Stimulated activated CD8-positive, alpha-beta memory T cell treated with anti-CD3 and anti-CD28 coated beads, Interleukin-7, amount 100 ng/mL, for 24 hours (primary cell): ENCODE data around the gene PTMA.

ENCODE experiments used
- DNase-seq: peaks from one replicate; pipeline ENCODE4 v3.0.0-alpha.2; 2020; ENCODE audit warnings: low read depth

Gene PTMA

GRCh38 chr2:231676243-231676642 is 32.1 kb upstream of the PTMA start:
- no peak for DNase-seq

GRCh38 chr2:231677632-231678104 is 30.7 kb upstream of the PTMA start:
- DNase-seq, result peak; percentile 69

GRCh38 chr2:231679908-231680284 is 28.4 kb upstream of the PTMA start:
- DNase-seq, result no peak

- no peak for DNase-seq
Observed at GRCh38 chr2:231680285-231680991, 27.9 kb upstream of the PTMA start.

- no peak for DNase-seq
Observed at GRCh38 chr2:231680992-231681852, 27.1 kb upstream of the PTMA start.

GRCh38 chr2:231682603-231683291 is 25.6 kb upstream of the PTMA start:
- no peak for DNase-seq

- DNase-seq, result no peak
Observed at GRCh38 chr2:231683292-231684235, 24.8 kb upstream of the PTMA start.

GRCh38 chr2:231684314-231685223 is 23.8 kb upstream of the PTMA start:
- no peak for DNase-seq

- no peak for DNase-seq
Observed at GRCh38 chr2:231685349-231686191, 22.8 kb upstream of the PTMA start.

- DNase-seq, result no peak
Observed at GRCh38 chr2:231686192-231687100, 21.9 kb upstream of the PTMA start.

- DNase-seq, result peak; percentile 36
Observed at GRCh38 chr2:231687133-231687852, 21.0 kb upstream of the PTMA start.

- DNase-seq, result no peak
Observed at GRCh38 chr2:231687961-231688360, 20.4 kb upstream of the PTMA start.

GRCh38 chr2:231688719-231689118 is 19.6 kb upstream of the PTMA start:
- no peak for DNase-seq

GRCh38 chr2:231689124-231689893 is 19.0 kb upstream of the PTMA start:
- DNase-seq, result no peak

GRCh38 chr2:231691251-231691772 is 17.0 kb upstream of the PTMA start:
- no peak for DNase-seq

GRCh38 chr2:231692847-231693246 is 15.5 kb upstream of the PTMA start:
- DNase-seq, result no peak

- no peak for DNase-seq
Observed at GRCh38 chr2:231693956-231694355, 14.4 kb upstream of the PTMA start.
